Breast epithelium (tissue), 4 donors: ENCODE data around the gene DPEP1. TPM values are rescaled to one million over a fixed set of nuclear protein-coding genes. Genes with fewer than 3 reads are reported as not detected.

Experiments
- DNase-seq, 2 donors: peaks; one replicate each; pipeline ENCODE4 v3.0.0-alpha.2; 2019; ENCODE audit warnings: low spot score in 2 of 2
- H3K27ac ChIP-seq, 2 donors: fragments of 200-600 bp; sonication (generic) in 1 of 2; one replicate each; pipeline ENCODE4 v1.5.1; 2016 to 2019; ENCODE audit warnings: mild to moderate bottlenecking in 1 of 2
- H3K27me3 ChIP-seq, 2 donors: fragments of 200-600 bp; sonication (generic) in 1 of 2; one replicate each; pipeline versions ENCODE4 v1.5.1 to v1.6.0; 2017 to 2019; ENCODE audit warnings: control low read depth in 1 of 2, mild to moderate bottlenecking in 1 of 2
- H3K36me3 ChIP-seq: fragments of 200-600 bp; one replicate; pipeline ENCODE4 v1.5.1; 2019
- H3K4me1 ChIP-seq, 2 donors: fragments of 200-600 bp; sonication (generic); one replicate each; pipeline ENCODE4 v1.5.1; 2016 to 2019; ENCODE audit warnings: control low read depth in 1 of 2
- H3K4me3 ChIP-seq, 3 donors: fragments of 200-600 bp; sonication (generic); 1 replicate in 2 of 3; 2 replicates in 1 of 3; pipeline ENCODE4 v1.5.1; 2016 to 2019; ENCODE audit warnings: mild to moderate bottlenecking in 3 of 3, moderate library complexity in 2 of 3
- H3K9me3 ChIP-seq, 2 donors: fragments of 200-600 bp; sonication (generic) in 1 of 2; one replicate each; pipeline ENCODE4 v1.5.1; 2016 to 2019; ENCODE audit warnings: control low read depth in 1 of 2
- POLR2A ChIP-seq: fragments of 450-650 bp; IDR thresholded peaks from one replicate; pipeline ENCODE4 v1.6.1; 2016; ENCODE audit warnings: antibody characterized with exemption, mild to moderate bottlenecking, moderate library complexity
- POLR2AphosphoS5 ChIP-seq, 3 donors: sonication (generic); formaldehyde crosslinking; IDR thresholded peaks; one replicate each; pipeline ENCODE4 v1.6.1; 2017; ENCODE audit warnings: antibody characterized with exemption in 3 of 3
- intact Hi-C: fragments of 100-400 bp; cut with DNase I; formaldehyde crosslinking; loops from one replicate; pipeline ENCODE4 v1.15.1; 2023; ENCODE audit warnings: low total_unique reads
- total RNA-seq, 3 donors: library from RNA; depleted of rRNA; stranded (reverse); fragments of >200 nt; gene quantifications; one replicate each; pipeline ENCODE4 v1.1.0, GENCODE V29; 2016
- TF ChIP-seq, protein P1 (sequence below), 3 donors: fragments of 450-650 bp; IDR thresholded peaks; one replicate each; pipeline ENCODE4 v1.5.1; 2016 to 2017; ENCODE audit warnings: antibody characterized with exemption in 3 of 3, mild to moderate bottlenecking in 3 of 3, moderate library complexity in 3 of 3

DPEP1 gene
- total RNA-seq, 3 donors from 2014 or later = 0.59 to 0.98 (median 0.80) TPM

DNA sequence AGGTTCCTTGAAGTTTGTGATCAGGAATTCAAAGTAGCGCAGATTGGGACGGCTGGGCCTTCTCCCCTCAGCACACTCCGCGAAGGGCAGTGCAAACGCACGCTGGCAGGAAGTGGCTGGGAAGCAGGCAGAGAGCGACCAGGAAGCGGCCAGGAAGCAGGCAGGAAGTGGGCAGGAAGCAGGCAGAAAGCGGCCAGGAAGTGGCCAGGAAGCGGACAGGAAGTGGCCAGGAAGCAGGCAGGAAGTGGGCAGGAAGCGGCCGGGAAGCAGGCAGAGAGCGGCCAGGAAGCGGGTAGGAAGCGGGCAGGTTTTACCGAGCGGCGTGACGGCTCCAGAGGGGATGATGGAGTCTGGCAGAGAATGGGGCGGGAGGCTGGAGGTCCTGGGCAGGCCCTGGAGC is 3.2 kb downstream of the DPEP1 start:
- TF ChIP-seq POLR2A (no peak), POLR2AphosphoS5 (IDR thresholded peaks at IDR 0.05) (no peak)
- TF ChIP-seq, protein P1, sequence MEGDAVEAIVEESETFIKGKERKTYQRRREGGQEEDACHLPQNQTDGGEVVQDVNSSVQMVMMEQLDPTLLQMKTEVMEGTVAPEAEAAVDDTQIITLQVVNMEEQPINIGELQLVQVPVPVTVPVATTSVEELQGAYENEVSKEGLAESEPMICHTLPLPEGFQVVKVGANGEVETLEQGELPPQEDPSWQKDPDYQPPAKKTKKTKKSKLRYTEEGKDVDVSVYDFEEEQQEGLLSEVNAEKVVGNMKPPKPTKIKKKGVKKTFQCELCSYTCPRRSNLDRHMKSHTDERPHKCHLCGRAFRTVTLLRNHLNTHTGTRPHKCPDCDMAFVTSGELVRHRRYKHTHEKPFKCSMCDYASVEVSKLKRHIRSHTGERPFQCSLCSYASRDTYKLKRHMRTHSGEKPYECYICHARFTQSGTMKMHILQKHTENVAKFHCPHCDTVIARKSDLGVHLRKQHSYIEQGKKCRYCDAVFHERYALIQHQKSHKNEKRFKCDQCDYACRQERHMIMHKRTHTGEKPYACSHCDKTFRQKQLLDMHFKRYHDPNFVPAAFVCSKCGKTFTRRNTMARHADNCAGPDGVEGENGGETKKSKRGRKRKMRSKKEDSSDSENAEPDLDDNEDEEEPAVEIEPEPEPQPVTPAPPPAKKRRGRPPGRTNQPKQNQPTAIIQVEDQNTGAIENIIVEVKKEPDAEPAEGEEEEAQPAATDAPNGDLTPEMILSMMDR (IDR thresholded peaks at IDR 0.05) = no peak
- intact Hi-C loops = no loop called here
- Histone ChIP-seq H3K9me3 (no peaks in the 10 kb centered on the region), H3K27ac (peak overlapping the region in 1 of 2 donors; percentile 25), H3K36me3 (no peaks in the 10 kb centered on the region), H3K4me1 (no peaks in the 10 kb centered on the region), H3K27me3 (peaks cover 0 to 17% of the 10 kb centered on the region in 2 donors), H3K4me3 (no peak overlapping the region)
- DNase-seq = no peak

DNA sequence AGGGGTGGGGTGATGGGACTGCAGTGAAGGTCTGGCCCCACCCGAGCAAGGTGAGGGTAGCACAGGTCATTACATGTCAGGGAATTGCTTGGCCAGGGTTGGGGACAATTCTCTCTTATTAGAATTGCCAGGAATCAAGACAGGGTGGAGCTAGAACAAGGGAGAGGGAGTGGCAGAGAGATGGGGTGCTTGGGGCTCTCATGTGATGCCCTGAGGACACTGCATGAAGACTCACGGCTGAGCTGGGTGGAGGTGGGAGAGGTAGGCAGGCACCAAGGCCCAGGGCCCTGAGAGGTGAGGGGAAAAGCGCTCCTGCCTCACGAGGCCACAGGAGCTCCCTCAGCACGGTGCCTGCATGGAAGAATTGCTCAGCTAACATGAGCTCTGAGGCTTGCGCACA is 3.6 kb downstream of the DPEP1 start:
- no peak for DNase-seq
- TF ChIP-seq POLR2A (no peak), POLR2AphosphoS5 (IDR thresholded peaks at IDR 0.05) (no peak)
- TF ChIP-seq, protein P1 (IDR thresholded peaks at IDR 0.05) = no peak
- H3K27me3 ChIP-seq = peaks cover 0 to 17% of the 10 kb centered on the region in 2 donors

DNA sequence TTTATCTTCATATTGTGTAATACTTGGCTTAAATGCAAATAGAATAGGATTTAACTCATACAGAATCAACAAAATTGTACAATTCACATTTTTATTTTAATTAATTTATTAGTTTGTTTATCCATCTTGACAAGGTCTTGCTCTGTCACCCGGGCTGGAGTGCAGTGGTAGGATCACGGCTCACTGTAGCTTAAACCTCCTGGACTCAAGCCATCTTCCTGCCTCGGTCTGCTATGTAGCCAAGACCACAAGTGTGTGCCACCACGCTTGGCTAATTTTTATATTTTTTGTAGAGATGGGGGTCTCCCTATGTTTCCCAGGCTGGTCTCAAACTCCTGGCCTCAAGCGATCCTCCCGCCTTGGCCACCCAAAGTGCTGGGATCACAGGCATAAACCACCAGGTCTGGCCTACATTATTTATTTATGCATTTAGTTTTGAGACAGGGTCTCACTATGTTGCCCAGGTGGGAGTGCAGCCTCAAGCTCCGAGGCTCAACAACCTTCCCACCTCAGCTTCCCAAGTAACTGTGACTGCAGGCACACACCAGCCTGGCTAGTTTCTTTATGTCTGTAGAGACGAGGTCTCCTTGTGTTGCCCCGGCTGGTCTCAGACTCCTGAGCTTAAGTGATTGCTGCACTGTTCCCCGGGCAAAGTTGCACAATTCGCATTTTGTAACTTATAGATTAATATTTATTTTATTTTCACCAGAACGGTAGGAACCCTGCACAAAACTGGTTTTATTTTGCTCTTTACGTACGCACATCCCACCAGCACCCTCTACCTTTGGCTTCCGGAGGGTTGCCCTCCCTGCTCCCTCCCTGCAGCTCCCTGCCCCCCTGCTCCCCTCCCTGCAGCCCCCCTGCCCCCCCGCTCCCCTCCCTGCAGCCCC is 4.9 kb downstream of the DPEP1 start:
- Histone ChIP-seq H3K4me1 (no peaks in the 10 kb centered on the region), H3K27ac (no peak overlapping the region), H3K36me3 (no peaks in the 10 kb centered on the region), H3K4me3 (no peak overlapping the region), H3K9me3 (no peaks in the 10 kb centered on the region), H3K27me3 (peaks cover 0 to 17% of the 10 kb centered on the region in 2 donors)
- intact Hi-C loops = no loop called here
- TF ChIP-seq, protein P1 (IDR thresholded peaks at IDR 0.05) = no peak
- TF ChIP-seq POLR2A = no peak
- no peak for TF ChIP-seq POLR2AphosphoS5 (IDR thresholded peaks at IDR 0.05)
- DNase-seq = no peak

More for the DNA sequence above, 3.6 kb downstream of the DPEP1 start:
- Histone ChIP-seq H3K4me3 (no peak overlapping the region), H3K9me3 (no peaks in the 10 kb centered on the region), H3K4me1 (no peaks in the 10 kb centered on the region), H3K27ac (peak overlapping the region in 1 of 2 donors; percentile 25), H3K36me3 (no peaks in the 10 kb centered on the region)
- intact Hi-C loops = no loop called here

DNA sequence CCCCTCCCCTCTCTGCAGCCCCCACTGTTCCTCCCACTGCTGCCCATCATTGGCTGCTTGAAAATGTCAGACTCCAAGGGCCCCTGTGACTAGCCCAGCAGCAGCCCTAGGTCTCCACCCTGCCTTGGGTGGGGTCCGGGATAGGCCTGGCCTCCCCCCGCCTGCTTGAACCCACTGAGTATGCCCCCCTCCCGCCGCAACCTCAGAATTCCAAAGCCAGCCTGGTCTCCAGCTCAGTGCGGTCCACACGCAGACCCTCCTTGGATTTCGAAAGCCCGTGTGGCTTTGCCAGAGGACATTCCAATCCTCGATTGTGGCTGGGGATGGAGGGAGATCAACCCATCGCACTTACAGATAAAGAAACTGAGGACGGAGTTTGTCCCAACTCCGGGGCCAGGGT is 6.4 kb downstream of the DPEP1 start:
- H3K9me3 ChIP-seq = no peaks in the 10 kb centered on the region
- H3K4me3 ChIP-seq = no peak overlapping the region
- DNase-seq = no peak
- intact Hi-C loops = loop anchor here (10.0 kb wide), 1 partner anchor 445 kb away; the partner anchor contains the start of gene CDH15
- H3K27me3 ChIP-seq = peaks cover 0 to 17% of the 10 kb centered on the region in 2 donors
- H3K4me1 ChIP-seq = no peaks in the 10 kb centered on the region
- H3K27ac ChIP-seq = no peak overlapping the region
- TF ChIP-seq POLR2A (no peak), POLR2AphosphoS5 (IDR thresholded peaks at IDR 0.05) (no peak)
- TF ChIP-seq, protein P1 (IDR thresholded peaks at IDR 0.05) = no peak
- H3K36me3 ChIP-seq = no peaks in the 10 kb centered on the region

DNA sequence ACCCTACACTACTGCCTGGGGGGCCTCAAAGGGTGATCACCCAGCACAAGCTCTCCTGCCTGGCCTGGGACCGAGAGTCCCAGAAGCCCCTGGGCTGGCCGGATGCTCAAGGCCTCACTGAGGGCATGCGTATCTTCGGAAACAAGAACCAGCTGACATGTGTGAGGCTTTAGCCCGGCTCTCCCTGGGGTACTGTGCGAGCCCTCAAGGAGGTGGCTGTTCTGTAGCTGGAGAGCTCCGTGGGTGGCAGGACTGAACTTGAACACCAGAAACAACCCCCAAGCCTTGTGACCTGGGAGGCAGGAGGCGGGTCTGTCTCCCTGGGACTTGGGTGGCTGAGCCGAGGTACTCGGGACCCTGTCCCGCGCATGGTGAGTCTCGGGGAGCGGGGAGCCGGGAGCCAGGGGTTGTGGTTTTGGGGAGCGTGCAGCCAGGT is 7.0 kb downstream of the DPEP1 start:
- Histone ChIP-seq H3K27ac (no peak overlapping the region), H3K36me3 (no peaks in the 10 kb centered on the region), H3K4me3 (no peak overlapping the region), H3K9me3 (no peaks in the 10 kb centered on the region), H3K4me1 (no peaks in the 10 kb centered on the region), H3K27me3 (peaks cover 0 to 13% of the 10 kb centered on the region in 2 donors)
- intact Hi-C loops = loop anchor here (10.0 kb wide), 1 partner anchor 446 kb away; the partner anchor contains the start of gene CDH15
- TF ChIP-seq POLR2AphosphoS5 (IDR thresholded peaks at IDR 0.05) (no peak), POLR2A (no peak)
- TF ChIP-seq, protein P1 (IDR thresholded peaks at IDR 0.05) = no peak
- no peak for DNase-seq
